HG02840 (cell line): ENCODE results near the gene NPY4R2.
"Not testable (repeated sequence)": the region's sequence is repeated elsewhere in the genome, so short reads cannot be mapped to it uniquely, and the experiment has no call there.

Source experiments
- ATAC-seq: cut with Tn5 transposase; IDR thresholded peaks from one replicate; pipeline ENCODE4 v1.9.1; 2021; ENCODE audit warnings: mild to moderate bottlenecking, moderate library complexity, moderate number of reproducible peaks; ENCODE audit not compliant: unreplicated experiment, low FRiP score

Gene NPY4R2

DNA sequence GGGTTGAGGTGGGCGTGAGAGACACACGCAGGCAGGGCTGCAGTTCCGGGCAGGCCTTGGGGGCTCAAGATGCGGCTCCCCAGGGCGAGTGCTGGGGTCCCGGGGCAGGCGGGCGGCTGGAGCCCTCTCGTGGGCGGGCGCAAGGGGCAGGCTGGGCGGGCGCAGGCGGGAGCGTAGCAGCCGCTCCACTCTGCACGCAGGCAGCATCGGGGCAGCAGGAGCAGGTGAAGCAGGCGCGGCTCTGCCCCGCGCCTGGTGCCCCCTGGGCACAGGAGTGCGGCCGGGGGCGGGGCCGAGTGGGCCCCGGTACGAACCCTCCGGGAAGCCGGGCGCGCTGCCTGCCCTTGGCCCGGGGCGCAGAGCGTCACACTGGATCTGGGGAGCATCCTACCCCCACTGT lies at the start of gene NPY4R2:
Gene NPY4R2 (plus strand): TSS at position 188 of the 400 bp plus-strand sequence. CDS start 3,326 bp downstream, outside the sequence.
- ATAC-seq = not testable (repeated sequence)

DNA sequence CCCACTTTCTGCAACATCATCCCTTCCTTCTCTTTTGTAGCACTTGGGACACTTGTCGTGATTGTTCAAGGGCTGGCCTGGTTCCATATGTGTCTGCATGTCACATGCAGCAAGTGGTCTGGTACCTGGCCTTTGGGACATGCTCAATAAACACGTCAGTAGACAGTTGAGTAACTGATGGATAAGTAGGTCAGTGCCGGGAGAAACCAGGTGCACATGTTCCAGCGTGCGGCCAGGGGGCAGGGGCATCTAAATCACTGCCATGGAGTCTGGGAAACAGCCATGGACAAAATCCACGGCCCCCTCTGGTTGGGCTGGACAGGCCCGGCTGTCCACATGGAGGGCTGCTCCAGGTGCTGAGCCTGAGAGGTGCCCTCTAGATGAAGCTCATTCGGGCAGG lies 47.6 kb upstream of the NPY4R2 start:
- not testable (repeated sequence) for ATAC-seq

DNA sequence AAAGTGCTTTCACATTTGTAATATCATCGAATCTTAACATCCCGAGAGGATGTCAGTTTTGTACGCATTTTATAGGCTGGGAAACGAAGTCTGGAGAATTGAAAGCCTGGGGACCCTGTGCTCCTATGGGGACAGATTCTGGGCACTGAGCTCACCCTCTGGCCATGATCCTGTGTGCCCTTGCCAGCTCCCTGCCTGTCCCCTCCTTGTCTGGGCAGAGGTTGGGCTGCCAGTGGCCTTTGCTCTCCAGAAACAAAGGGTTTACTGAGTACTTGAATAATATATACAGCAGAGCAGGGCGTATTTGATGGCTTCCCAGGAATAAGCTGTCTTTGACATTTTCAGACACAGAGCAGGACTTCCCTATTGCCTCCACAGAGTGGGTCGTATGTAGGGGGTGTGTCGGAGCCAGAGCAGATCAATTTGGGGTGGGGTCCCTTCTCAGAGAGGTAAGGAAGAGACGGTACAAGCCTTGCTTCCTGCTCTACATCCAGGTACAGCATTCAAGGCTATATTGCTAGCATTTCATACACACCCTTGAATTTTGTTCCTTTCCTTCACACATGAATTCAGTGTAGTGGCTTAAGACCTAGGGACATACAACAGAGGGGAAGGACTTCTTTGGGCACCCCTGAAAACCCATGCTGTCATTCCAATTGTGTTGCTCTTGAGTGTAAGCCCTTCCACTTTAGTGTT lies 46.8 kb upstream of the NPY4R2 start:
- not testable (repeated sequence) for ATAC-seq

GRCh38 chr10:47872236-47872635 lies 46.2 kb upstream of the NPY4R2 start:
- ATAC-seq = not testable (repeated sequence)

GRCh38 chr10:47884239-47884638 lies 34.2 kb upstream of the NPY4R2 start:
- ATAC-seq = not testable (repeated sequence)

- not testable (repeated sequence) for ATAC-seq
Measured at GRCh38 chr10:47884934-47885333, 33.5 kb upstream of the NPY4R2 start.

DNA sequence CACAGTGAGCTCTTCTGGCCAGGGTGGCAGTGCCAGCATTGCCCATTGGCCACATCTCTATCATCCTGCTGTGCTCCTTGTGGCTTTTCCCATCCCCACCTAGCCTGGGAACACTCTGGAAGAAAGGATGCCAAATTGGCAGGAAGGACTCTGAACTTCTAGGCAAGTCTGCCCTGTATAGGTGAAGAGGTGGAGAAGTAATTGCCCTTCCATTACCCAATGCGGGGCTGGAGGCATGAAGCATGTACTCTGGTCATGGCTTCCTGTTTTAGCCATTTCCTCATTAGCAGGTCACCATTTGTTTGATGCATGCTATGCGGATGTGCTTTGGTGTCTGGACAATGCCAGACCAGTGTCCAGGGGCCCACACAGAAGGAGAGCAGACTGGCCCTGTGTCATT lies 32.1 kb upstream of the NPY4R2 start:
- ATAC-seq = not testable (repeated sequence)

- ATAC-seq = not testable (repeated sequence)
Measured at GRCh38 chr10:47886827-47887226, 31.6 kb upstream of the NPY4R2 start.

DNA sequence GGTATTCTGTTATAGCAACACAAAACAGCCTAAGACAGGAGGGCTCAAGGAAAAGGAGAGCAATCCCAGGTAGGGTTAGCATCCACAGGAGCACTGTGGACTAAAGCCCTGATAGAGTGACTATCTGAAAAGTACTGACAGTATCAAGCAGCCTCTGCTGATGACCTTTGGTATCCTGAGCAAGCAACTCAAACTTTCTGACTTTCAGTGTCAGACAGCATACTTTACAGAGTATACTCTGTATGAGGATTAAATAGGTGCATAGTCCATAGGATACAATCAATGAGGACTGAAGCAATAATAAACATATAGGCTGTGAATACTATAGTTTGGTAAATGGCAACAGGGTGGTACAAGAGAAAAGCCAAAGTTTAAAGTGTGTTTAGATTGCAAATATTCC lies 27.7 kb upstream of the NPY4R2 start:
- not testable (repeated sequence) for ATAC-seq

- not testable (repeated sequence) for ATAC-seq
Measured at GRCh38 chr10:47892494-47893261, 25.8 kb upstream of the NPY4R2 start.

GRCh38 chr10:47894571-47894970 lies 23.9 kb upstream of the NPY4R2 start:
- ATAC-seq = not testable (repeated sequence)

- not testable (repeated sequence) for ATAC-seq
Measured at GRCh38 chr10:47897813-47898212, 20.6 kb upstream of the NPY4R2 start.

- not testable (repeated sequence) for ATAC-seq
Measured at GRCh38 chr10:47909333-47909732, 9.1 kb upstream of the NPY4R2 start.

DNA sequence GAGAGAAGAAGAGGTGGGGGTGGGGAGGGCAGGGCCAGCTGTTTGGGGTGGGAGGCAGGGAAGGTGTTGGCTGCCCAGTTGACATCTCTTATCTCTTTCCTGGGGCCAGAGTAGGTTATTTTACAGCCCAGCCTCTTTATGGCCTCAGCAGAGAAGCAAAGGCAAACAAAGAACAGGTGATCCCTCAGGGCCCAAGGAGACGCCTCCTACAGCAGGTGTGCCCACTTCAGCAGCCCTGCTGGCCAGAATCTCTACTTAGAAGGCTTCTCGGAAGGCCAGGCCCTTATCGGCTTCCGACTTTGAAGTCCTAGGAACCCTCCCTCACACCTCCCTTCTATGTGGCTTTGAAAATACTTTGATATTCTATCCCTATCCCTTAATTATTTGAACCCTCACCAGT lies 8.0 kb upstream of the NPY4R2 start:
- ATAC-seq = not testable (repeated sequence)

GRCh38 chr10:47914052-47914451 lies 4.4 kb upstream of the NPY4R2 start:
- not testable (repeated sequence) for ATAC-seq

GRCh38 chr10:47915849-47916548 lies 2.5 kb upstream of the NPY4R2 start:
- ATAC-seq = not testable (repeated sequence)

GRCh38 chr10:47920610-47921009 lies 2.1 kb downstream of the NPY4R2 start:
- ATAC-seq = not testable (repeated sequence)

GRCh38 chr10:47922503-47922902 lies 4.0 kb downstream of the NPY4R2 start:
- ATAC-seq = not testable (repeated sequence)

DNA sequence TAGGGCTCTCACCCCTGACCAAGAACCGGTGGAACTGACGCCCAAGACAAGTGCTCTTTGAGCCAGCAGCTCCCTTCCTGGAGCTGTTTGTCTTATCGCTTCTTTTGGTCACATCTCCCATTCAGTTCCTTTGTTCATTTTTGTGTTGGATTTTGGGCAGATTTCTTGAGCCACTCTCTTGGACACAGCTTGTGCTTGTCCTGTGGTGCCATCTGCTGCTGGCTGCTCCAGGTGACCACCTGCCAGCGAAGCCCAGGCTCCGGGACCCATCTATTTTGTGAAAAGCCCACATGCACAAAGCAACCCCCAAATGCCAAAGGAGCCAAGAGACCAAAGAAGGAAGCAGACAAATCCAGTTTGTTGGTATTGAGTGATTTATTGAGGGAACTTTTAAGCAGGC lies 6.2 kb downstream of the NPY4R2 start:
- not testable (repeated sequence) for ATAC-seq

DNA sequence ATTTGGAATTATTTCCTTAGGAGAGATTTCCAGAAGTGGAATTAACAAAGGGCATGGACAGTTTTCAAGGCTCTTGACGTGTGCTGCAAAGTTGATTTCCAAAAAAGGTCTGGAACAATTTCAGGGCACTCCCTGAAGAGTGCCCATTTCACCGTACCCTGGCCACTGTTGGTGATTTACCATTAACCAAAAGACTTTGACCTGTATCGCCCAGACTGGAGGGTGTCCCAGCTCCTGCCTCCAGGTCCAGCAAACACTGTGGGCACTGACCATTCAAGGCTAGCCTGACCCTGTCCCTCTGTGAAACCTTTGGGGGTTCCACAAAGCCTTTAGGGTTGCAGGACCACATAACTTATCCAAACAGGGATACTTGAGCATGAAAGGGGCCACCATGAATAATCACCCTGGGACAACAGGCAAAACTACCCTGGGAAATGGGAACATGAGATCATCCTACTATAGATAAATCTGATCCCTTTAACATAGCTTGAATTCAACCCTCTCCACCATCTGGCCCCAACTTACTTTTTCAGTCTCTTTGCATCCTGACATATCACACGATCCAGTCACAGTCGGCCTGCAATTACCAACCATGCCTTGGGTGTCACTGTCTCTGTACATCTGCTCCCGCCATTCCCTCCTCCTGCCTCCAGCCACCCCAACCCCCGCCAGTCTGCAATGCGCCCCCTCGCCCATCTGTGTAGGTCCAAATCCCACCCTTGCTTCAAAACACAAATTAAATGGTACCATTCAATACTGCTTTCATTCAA lies 8.9 kb downstream of the NPY4R2 start:
- not testable (repeated sequence) for ATAC-seq
